Esophagus muscularis mucosa (tissue), 3 donors: ENCODE measurements around the gene ITGBL1.

Experiments
- POLR2A ChIP-seq: fragments of 450-650 bp; IDR thresholded peaks from one replicate; pipeline ENCODE4 v1.6.1; 2017; ENCODE audit warnings: antibody characterized with exemption, moderate library complexity, mild to moderate bottlenecking, low read depth
- TF ChIP-seq, protein P1 (sequence below), 3 experiments: fragments of 200-600 bp in 2 of 3; fragments of 450-650 bp in 1 of 3; sonication (generic) in 2 of 3; IDR thresholded peaks; one replicate each; pipeline ENCODE4 v1.5.1; 2017 to 2019; ENCODE audit warnings: antibody characterized with exemption in 3 of 3, mild to moderate bottlenecking in 2 of 3, moderate library complexity in 1 of 3

- TF ChIP-seq, protein P1, sequence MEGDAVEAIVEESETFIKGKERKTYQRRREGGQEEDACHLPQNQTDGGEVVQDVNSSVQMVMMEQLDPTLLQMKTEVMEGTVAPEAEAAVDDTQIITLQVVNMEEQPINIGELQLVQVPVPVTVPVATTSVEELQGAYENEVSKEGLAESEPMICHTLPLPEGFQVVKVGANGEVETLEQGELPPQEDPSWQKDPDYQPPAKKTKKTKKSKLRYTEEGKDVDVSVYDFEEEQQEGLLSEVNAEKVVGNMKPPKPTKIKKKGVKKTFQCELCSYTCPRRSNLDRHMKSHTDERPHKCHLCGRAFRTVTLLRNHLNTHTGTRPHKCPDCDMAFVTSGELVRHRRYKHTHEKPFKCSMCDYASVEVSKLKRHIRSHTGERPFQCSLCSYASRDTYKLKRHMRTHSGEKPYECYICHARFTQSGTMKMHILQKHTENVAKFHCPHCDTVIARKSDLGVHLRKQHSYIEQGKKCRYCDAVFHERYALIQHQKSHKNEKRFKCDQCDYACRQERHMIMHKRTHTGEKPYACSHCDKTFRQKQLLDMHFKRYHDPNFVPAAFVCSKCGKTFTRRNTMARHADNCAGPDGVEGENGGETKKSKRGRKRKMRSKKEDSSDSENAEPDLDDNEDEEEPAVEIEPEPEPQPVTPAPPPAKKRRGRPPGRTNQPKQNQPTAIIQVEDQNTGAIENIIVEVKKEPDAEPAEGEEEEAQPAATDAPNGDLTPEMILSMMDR (IDR thresholded peaks at IDR 0.05) = no peak
- TF ChIP-seq POLR2A = no peak
Measured at GRCh38 chr13:101452519-101453485, at the start of gene ITGBL1.
